Measurements from ENCODE around the gene SIRT3.
"Not testable (repeated sequence)": the region's sequence is repeated elsewhere in the genome, so short reads cannot be mapped to it uniquely, and the experiment has no call there.

SIRT3 gene

GRCh38 chr11:271319-271715 is 35.2 kb upstream of the SIRT3 start:
- DNase-seq (ENCODE audit: low read depth in 1 of 2, low spot score in 1 of 2), result no peak

DNA sequence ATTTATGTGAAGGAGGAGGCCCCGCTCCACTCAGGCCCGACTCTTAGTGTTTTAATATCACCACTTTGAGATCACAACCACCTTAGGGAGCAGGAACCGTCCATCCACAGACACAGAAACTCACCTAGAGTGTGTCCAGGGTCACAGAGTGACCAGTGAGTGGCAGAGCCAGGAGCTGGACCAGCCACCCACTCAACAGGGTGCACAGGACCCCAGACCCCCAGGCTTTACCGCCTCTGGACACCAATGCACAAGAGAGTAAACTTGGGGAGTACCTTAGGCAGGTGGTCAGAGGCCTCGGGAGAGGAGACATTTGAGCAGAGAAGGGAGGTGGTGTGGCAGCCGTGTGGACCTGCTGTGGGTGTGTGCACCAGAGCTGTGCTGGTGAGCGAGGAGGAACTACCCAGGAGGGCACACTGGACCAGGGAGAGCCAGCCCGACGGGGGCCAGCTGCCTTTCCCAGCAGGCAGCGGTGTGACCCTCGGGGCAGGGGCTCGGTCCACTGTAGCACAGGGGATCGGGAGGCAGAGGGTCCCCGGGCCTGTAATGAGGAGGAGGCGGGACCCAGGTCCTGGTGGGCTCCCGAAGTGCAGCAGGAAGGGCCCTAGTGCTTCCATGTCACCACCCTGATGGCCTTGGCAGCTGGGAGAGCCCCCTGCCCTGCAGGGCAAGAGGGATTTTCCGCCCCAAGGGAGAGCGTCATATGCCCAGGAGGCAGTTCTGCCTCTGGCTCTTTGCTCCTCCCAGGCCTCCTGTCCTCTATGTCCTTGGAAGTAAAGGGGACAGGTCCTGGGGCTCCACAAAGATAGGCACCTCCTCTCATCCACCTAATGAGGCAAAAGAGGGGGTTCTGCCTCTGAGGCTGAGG is 34.5 kb upstream of the SIRT3 start:
- DNase-seq (ENCODE audit: low read depth in 1 of 2, low spot score in 1 of 2), result no peak

DNA sequence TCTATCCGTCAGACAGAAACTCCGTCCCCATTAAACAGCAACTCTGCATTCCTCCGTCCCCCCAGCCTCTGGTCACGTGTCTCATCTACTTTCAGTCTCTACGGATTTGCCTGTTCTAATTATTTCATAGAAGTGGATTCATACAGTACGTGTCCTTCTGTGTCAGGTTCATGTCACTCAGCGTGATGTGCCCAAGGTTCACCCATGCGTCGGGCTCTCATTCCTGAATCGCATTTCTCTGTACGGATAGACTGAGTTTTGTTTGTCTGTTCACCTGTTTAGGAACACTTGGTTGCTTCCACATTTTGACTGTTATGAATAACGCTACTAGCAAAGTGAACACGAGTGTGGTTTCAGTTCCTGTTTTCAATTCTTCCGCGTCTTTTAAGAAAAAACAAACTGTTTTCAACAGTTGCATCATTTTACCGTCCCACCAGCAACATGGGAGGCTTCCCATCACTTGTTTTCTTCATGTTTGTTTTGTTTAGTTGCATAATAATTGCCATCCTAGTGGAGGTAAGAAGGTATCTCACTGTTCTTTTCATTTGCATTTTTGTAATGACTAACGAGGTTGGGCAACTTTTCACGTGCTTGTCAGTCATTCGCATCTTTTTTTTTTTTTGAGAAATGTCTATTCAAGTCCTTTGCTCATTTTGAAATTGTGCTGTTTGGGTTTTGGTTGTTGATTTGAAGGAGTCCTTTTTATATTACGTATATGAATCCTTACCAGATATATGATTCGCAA is 33.2 kb upstream of the SIRT3 start:
- DNase-seq (ENCODE audit: low read depth in 1 of 2, low spot score in 1 of 2), result no peak

- DNase-seq (ENCODE audit: low read depth in 1 of 2, low spot score in 1 of 2), result not testable (repeated sequence)
These were observed 32.6 kb upstream of the SIRT3 start for GRCh38 chr11:268716-269145.

- no peak for DNase-seq (ENCODE audit: low read depth in 1 of 2, low spot score in 1 of 2)
These were observed 31.4 kb upstream of the SIRT3 start for GRCh38 chr11:267491-267994.

DNA sequence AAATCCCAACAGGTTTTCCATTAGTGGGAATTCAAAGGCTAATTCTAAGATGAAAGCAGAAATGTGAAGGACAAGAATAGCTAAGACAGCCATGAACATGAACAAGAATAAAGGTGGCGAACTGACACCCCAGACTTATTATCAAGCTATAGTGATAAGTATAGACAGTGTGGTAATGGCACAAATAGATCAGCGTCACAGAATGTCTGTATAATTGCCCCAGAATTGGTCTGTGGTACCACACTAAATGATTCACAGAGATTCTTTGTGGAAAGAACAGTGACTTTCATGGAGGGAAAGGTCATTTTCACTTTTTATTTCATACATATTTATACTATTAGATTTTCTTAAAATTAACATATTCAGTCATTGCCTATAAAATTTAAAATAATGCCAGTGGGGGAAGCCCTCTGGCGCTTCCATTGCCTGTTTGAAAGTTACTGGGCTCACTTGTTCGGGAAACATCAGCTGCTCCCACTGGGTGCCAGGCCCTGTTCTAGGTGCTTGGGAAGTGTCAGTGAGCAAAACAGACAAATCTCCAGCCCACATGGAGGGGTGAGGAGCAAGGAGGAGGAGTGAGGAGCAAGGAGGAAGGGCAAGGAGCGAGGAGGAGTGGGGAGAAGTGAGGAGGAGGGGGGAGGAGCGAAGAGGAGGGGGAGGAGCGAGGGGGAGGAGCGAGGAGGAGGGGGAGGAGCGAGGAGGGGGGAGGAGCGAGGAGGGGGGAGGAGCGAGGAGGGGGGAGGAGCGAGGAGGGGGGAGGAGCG is 30.7 kb upstream of the SIRT3 start:
- DNase-seq (ENCODE audit: low read depth in 1 of 2, low spot score in 1 of 2), result no peak

- no peak for DNase-seq (ENCODE audit: low read depth in 1 of 2, low spot score in 1 of 2)
These were observed 25.5 kb upstream of the SIRT3 start for GRCh38 chr11:261624-262023.

DNA sequence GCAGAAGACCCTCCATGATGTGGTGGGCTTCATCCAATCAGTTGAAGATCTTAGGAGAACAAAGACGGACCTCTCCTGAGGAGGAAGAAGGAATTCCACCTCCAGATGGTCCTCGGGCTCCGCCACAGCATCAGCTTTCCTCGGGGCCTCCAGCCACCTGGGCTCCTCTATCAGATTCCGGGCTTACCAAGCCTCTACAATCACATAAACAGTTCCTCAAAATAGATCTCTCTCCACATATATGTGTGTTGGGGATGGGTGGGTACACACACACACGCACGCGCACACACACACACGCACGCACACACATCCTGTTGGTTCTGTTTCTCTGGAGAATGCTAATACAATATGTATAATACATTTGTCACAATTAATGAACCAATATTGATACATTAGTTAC is 23.3 kb upstream of the SIRT3 start:
- DNase-seq (ENCODE audit: low read depth in 1 of 2, low spot score in 1 of 2), result no peak

DNA sequence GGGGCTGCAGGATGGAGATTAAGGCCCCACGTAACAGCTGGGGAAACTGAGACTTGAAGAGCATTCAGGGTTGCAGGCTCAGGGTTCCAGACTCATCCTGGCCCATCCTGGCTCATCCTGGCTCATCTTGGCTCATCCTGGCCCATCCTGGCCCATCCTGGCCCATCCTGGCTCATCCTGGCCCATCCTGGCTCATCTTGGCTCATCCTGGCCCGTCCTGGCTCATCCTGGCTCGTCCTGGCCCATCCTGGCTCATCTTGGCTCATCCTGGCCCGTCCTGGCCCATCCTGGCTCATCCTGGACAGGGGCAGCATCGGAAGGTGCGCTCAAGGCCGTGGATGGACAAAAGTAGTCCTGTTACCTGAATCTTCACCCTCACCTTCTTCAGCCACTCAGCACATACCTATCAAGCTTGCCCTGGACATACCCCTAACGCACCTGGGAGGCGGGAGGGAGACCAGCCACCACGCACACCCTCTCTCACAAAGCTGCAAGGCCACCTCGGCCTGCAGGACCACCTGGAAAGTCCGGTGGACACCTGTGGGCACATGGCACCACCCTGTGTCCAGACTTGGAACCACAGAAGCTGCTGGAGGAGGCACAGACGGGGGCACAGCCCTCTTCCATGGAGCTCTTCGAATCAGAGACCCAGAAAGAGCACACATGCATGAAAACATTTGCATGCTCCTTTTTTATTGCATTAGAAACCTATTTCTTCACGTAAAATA is 21.8 kb upstream of the SIRT3 start:
- no peak for DNase-seq (ENCODE audit: low read depth in 1 of 2, low spot score in 1 of 2)

DNA sequence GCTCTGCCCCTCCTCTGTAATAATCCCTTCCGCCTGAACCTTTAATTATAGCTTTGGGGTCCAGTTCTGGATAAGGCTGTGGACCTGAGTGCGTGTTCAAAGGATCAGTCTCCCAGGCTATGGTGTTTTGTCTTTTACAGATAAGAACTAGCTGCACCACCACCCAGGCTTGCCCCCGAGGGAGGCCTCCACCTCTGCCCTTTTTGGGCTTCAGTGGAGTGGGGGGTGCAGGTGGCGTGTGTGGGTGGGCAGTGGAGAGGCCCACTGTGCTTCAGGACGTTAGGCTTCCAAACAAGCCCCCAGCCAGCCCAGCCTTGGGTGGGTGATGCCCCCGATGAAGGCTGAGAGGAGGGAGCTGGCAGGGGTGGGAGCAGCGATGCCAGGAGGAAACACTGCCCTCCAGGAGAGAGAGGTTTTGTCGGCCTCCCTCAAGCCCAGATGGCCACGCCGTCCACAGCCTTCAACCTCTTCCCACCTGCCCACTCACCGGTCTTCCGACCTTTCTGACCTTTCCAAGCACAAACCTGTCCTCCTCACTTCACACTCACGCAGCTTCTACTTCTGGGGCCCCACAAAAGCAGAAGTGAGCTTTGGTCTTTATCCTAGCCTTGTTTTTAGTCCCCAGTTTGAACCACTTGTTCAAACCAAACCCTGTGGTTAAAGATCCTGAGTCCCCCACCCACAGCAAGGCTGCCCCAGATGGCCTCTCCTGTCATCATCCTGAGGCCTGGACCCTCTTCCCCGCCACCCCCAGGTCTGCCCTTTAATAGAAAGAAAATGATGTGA is 21.0 kb upstream of the SIRT3 start:
- DNase-seq (ENCODE audit: low read depth in 1 of 2, low spot score in 1 of 2), result no peak

- DNase-seq (ENCODE audit: low read depth in 1 of 2, low spot score in 1 of 2), result no peak
These were observed 19.7 kb upstream of the SIRT3 start for GRCh38 chr11:255816-256215.

DNA sequence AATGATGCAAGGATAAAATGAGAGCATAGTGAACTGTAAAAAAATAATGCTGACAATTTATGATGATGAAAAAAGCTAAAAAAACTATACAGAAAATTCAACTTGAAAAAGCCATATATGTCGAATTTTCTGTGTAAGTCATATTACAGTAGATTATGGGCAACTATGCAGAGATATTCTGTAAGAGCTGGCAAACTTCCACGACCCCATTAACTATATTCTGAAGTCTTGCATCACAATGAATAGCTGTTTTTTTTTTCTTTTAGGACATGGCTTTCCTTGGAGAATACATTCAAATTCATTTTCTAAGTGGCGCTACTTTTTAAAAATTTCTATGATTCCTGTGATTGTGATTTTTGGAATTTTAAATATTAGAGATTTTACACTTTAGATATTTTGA is 19.0 kb upstream of the SIRT3 start:
- no peak for DNase-seq (ENCODE audit: low read depth in 1 of 2, low spot score in 1 of 2)

GRCh38 chr11:253886-254270 is 17.7 kb upstream of the SIRT3 start:
- no peak for DNase-seq (ENCODE audit: low read depth in 1 of 2, low spot score in 1 of 2)

GRCh38 chr11:253160-253885 is 17.2 kb upstream of the SIRT3 start:
- no peak for DNase-seq (ENCODE audit: low read depth in 1 of 2, low spot score in 1 of 2)

DNA sequence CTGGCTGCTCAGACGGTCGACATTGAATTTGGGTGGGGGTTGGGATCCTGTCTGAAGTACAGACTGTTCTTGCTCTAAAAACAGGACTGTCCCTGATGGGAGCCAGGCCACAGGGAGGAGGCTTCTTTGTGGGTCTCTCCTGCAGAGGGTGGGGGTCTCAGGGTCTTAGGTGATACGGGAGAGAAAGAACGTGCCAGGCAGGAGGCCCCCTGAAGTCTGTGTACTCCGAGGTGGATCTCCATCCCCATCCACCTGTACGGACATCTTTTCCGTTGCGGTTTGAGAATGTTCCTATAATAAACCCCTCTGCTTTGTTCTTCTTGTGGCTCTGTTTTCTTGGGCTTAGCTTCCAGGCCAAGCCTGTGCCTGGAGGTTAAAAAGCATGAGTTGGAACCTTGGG is 16.5 kb upstream of the SIRT3 start:
- no peak for DNase-seq (ENCODE audit: low read depth in 1 of 2, low spot score in 1 of 2)

DNA sequence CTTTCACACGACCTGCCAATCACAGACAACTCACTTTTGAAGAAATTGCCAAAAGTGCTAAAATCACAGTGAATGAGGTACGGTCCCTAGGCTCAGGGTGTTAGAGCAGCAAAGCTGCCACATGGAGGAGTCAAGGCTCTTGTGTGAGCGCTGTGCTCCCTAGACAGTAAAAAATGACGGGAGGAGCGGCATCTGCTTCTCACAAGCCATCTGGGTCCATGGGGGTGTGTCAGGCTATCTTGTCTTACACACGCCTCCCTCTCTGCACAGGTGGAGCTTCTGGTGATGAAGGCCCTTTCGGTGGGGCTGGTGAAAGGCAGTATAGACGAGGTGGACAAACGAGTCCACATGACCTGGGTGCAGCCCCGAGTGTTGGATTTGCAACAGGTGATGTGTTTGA is 15.4 kb upstream of the SIRT3 start:
- no peak for DNase-seq (ENCODE audit: low read depth in 1 of 2, low spot score in 1 of 2)

- peak; percentile 64 to 68 for DNase-seq (ENCODE audit: low read depth in 1 of 2, low spot score in 1 of 2)
These were observed 14.7 kb upstream of the SIRT3 start for GRCh38 chr11:250740-251299.

- DNase-seq (ENCODE audit: low read depth in 1 of 2, low spot score in 1 of 2), result no peak
These were observed 14.1 kb upstream of the SIRT3 start for GRCh38 chr11:250274-250673.

DNA sequence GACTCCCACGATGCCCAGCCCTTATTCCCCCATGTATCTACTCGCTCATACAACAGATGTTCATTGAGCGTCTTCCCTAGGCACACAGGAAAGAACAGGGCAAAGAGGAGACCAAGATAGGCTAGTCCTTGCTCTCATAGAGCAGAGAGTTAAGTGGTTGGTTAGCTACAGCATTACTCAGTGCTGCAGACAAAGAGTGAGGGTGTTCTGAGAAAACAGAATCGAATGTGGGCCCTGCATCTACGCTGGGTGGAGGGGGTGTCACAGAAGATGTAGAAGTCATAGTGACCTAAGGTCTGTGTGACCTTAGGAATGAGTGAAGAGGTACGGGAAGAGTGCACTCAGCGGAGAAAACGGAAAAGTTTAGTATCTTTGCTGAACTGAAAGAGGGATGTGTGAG is 12.9 kb upstream of the SIRT3 start:
- no peak for DNase-seq (ENCODE audit: low read depth in 1 of 2, low spot score in 1 of 2)
